ENCODE data around the gene IBA57.

Gene IBA57

GRCh38 chr1:228145463-228146416 lies 19.9 kb upstream of the IBA57 start:
- no peak for DNase-seq

DNA sequence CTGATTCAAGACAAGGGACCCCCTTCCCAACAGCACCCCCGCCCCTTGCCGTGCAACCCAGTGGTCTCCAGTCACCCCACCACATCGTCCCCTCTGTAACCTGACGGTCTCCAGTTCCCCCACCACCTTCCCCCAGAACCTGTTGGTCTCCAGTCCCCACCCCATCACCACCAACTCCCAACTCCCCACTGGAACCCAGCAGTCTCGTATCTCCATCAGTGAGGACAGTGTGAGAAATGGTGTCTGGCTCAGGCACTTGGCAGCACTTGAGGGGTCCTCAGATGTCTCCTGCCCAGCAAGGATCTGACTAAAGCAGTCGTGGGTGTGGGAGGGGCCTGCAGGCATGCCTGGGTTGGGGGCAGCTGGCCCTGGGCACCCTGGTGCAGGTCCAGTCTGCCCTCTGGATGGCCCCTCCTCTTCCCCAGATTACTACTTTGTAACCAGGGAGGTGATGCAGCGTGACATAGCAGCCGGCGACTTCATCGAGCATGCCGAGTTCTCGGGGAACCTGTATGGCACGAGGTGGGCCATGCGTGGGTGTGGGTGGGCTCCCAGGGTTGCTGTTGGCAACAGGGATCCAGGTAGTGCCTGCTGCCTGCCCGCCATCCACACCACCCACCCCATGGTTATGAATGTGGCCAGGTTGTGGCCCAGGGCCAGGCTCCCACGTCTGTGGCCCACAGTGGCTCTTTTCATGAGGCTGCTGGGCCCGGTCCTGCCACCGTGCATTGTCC lies 19.0 kb upstream of the IBA57 start:
- DNase-seq = no peak

DNA sequence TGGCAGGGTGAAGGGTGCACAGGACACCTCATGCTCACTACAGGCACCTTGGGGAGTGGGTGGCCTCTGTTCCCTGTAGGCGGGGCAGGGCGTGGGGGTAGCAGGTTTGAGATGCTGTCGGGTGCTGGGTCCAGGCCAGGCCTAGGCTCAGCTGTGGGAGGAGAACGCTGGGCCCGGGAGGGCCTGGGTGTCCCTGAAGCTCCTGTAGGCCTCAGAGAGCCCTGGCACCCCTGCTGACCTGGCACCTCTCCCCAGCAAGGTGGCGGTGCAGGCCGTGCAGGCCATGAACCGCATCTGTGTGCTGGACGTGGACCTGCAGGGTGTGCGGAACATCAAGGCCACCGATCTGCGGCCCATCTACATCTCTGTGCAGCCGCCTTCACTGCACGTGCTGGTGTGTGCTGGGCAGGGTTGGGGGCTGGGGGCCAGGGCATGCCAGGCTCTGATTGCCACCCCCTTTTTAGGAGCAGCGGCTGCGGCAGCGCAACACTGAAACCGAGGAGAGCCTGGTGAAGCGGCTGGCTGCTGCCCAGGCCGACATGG lies 18.4 kb upstream of the IBA57 start:
- no peak for DNase-seq

GRCh38 chr1:228147768-228148167 lies 17.8 kb upstream of the IBA57 start:
- DNase-seq = no peak

GRCh38 chr1:228148196-228148861 lies 17.3 kb upstream of the IBA57 start:
- DNase-seq = no peak

GRCh38 chr1:228148935-228149405 lies 16.6 kb upstream of the IBA57 start:
- no peak for DNase-seq

DNA sequence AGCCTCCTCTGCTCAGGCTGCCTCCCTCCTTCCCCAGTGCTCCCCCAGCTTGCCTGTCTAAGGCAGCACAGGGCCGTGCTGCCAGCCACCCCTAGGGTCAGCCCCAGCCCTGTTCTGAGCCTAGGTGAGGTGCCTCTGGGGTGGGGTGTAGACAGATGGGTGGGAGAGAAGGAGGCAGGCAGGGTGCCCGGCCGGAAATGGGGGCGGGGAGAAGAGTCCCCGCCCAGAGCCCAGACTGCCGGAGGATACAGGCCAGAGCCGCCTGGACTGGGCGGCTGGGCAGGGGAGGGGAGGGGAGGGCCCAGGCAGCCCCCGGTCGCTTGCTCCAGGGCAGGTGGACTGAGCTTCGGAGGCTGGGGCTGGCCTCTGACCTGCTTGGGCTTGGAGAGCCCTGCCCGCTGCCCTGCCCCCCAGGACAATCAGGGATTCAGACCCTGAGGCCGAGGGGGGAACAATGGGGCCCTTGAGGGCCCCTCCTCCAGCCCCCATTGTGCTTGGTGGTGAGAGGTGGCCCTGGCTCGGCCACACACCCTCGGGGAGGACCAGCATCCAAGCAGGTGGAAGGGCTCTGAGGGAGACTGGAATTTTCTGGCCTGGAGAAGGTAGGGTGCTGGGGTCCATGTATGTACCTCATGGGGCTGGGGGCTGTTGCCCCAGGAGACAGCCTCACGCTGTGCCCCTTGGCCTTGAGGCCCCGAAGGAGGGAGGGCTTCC lies 16.0 kb upstream of the IBA57 start, which contains the start of gene GJC2:
TSS of gene GJC2 (plus strand) at position 525 of the 714 bp plus-strand sequence. CDS start 7,829 bp downstream, outside the sequence.
- no peak for DNase-seq

DNA sequence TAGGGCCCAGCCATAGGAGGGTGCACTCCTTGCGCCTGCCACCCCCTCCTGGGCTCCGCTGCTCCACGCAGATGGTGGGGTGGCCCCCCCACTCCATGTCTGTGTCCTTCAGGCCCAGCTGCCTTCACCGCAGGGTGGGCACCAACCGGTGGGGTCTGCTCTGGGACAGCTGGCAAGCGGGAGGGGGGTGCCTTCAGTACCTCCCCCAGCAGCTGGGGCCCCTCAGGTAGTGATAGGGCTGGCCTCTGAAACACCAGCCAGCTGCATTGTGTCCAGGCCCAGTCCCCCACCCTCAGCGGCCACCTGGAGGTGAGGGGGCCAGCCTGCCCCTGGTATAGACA lies 15.5 kb upstream of the IBA57 start:
- no peak for DNase-seq

DNA sequence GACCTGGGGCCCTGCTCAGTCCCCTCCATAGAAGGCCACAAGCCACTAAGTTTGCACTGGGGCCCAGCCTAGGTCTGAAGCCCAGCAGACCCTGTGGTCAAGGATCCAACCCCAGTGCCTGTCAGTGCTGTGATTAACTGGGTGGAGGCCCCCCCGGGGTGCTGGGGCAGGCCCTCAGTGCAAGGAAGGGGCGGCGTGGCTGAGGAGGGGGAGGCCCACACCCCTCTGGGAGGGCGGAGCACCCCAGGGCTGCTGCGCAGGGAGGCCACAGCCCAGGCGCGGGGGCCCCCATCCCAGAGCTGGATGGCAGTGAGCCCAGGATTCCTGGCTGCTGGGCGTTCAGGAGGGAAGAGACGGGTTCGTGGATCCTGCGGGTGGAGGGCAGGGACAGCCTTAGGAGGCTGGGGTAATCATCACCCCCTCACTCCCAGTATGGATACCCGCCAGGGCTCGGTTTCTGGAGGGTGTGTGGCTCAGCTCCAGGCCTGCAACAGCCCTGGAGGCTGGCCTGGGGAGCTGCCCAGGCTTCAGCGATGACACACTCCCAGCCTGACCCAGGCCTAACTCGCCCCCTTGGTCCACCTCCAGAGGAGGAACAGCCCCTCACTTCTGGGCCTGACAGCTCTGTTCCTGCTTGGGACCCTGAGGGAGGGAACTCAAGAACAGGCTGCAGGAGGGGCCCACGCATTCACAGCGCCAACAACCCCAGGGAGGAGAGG lies 15.0 kb upstream of the IBA57 start:
- no peak for DNase-seq

DNA sequence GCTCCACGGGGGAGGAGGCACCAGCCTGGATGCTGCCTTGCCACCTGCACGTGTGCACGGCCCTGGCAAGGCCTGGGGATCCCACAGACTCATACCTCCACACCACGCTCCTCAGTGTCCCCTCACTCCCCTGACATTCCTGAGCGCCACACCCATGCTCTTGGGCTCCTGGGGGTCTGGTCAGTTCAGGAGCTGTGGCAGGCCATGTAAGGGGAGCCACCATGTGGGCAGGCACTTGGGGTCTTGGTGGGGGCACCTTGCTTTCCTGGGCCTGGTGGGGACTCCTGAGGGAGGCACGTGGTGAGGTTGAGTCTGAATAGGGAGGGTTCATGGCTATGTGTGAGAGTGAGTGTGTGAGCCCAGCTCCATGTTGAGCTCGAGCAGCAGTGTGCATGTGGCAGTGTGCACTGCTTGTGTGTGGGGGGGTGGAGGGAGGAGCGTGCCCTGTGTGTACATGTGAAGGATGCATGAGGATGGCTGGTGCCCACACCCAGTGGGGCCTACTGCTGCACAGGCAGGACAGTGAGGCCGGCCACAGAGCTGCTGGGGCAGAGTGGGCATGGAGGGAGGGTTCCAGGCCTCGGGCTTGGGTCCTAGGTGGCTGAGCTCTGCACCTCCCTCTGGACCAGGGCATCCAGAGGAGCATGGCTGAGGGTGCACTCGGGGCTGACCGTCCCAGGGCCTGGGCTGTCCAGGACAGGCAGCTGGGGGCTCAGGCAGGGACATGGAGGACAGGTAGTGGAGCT lies 14.3 kb upstream of the IBA57 start:
- DNase-seq = no peak

- DNase-seq = no peak
Observed at GRCh38 chr1:228152097-228152917, 13.3 kb upstream of the IBA57 start.

GRCh38 chr1:228152918-228153258 lies 12.7 kb upstream of the IBA57 start:
- no peak for DNase-seq

DNA sequence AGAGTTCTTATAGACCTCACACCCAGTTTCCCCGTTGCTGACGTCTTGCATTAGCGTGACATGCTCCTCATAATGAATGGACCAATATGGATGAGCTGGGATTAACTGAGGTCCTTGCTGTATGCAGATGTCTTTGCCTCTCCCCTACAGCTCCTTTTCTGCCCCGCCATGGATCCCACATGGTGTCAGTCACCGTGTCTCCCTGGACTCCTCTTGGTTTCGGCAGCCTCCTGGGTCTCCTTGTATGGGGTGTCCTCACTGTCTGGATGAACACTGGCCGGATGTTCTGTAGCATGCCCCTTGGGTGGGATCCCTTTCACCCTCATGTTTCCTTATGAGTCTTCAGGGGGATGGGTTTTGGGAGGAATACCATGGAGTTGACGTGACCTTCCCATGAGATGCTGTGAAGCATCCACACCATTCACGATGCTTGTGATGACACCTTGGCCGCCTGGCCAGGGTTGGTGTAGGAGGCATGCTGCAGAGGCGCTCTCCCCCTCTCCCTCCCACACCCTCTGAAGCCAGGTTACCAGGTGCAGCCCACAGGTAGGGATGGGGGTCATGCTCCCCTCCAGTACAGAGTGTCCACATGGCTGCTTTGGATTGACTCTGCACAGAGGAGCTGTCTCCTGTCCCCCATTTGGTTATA lies 11.5 kb upstream of the IBA57 start:
- no peak for DNase-seq

DNA sequence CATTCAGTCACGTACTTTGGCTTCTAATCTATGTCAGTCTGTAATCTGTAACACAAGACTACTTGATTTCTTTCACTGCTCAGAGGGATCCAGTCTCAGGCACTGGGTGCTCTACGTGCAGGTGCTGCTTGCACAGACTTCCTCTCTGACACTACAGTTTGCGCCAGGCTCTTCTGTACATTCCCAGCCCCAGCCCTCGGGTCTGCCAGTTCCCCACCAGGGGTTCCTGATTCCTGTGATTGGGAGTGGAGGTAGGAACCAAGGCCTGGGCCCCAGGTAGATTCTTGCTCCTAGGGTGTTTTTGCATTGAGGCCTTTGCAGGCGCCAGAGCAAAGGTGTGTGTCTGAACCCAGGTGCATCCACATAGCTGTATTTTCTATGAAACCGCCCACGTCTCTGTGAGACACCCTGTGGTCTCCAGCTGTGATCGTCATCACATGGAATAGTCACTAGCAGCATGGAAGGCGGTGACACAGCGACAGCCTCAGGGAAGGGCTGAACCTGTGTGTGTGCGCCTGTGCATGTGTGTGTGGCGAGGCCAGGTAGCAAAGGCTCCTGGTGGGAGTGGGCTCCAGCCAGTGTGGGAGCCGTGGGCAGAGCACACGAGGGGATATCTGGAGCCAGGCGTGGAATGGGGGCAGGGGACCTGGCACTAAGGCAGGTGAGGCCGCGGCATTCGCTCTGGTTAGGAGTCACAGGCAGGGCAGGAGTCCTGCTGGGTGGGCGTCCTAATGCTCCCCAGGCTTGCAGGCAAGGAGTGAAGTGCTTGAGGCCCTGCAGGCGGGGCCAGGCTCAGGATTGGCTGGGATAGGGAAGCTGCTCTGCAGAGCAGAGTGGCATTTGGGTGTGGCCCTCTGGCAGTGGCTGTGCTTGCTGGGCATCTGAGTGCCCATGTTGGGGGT lies 10.7 kb upstream of the IBA57 start:
- DNase-seq = no peak

- DNase-seq = no peak
Observed at GRCh38 chr1:228155596-228156514, 9.7 kb upstream of the IBA57 start.

DNA sequence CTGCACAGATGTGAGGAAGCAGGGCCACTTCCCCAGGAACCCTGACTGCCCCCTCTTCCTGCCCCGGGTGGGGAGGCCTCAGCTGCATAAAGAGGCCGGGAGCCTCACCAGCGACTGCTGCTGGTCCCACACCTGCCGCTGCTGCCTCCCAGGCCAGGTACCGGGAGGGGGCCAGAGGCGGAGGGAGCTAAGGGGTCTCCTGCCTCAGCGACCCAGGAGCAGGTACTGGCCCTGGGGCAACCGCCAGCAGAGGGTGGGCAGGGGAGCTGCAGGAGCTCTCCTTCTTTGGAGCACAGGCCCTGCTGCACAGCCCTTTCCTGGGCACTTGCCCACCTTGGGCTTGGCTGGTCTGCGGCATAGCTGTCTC lies 9.1 kb upstream of the IBA57 start:
- no peak for DNase-seq

- no peak for DNase-seq
Observed at GRCh38 chr1:228156941-228157728, 8.5 kb upstream of the IBA57 start.

Data from cortex of kidney (tissue), 1 donor.